NCI-H510A treated with DMSO at 0.1 percent for 48 hours (cell line): ENCODE measurements around the gene ITGB3BP.
"Not testable (repeated sequence)": the region's sequence is repeated elsewhere in the genome, so short reads cannot be mapped to it uniquely, and the experiment has no call there.

Experiments used
- DNase-seq: peaks from one replicate; lab custom pipeline; 2025; lab: John Stamatoyannopoulos, UW

ITGB3BP gene

GRCh38 chr1:63522891-63523728 lies at the start of gene ITGB3BP, which contains the start of gene EFCAB7:
Gene ITGB3BP, minus strand, starts transcription at chr1:63523225. Its CDS starts 92 bp downstream, at chr1:63523133.
Gene EFCAB7, plus strand, starts transcription at chr1:63523525. Its CDS starts 2,048 bp downstream, at chr1:63525573.
- DNase-seq: peak; percentile 96

GRCh38 chr1:63572686-63573085 lies 49.7 kb upstream of the ITGB3BP start:
- not testable (repeated sequence) for DNase-seq

GRCh38 chr1:63569640-63570316 lies 46.8 kb upstream of the ITGB3BP start:
- DNase-seq: no peak

GRCh38 chr1:63569068-63569467 lies 46.0 kb upstream of the ITGB3BP start:
- no peak for DNase-seq

- DNase-seq: no peak
These were observed 40.7 kb upstream of the ITGB3BP start for GRCh38 chr1:63563745-63564144.

GRCh38 chr1:63559357-63559756 lies 36.3 kb upstream of the ITGB3BP start:
- no peak for DNase-seq

GRCh38 chr1:63557365-63557987 lies 34.5 kb upstream of the ITGB3BP start:
- no peak for DNase-seq

- DNase-seq: no peak
These were observed 32.5 kb upstream of the ITGB3BP start for GRCh38 chr1:63555480-63555879.

GRCh38 chr1:63548877-63549276 lies 25.9 kb upstream of the ITGB3BP start:
- no peak for DNase-seq

- DNase-seq: no peak
These were observed 25.3 kb upstream of the ITGB3BP start for GRCh38 chr1:63548303-63548702.

GRCh38 chr1:63547621-63548294 lies 24.7 kb upstream of the ITGB3BP start:
- DNase-seq: no peak

- DNase-seq: no peak
These were observed 22.8 kb upstream of the ITGB3BP start for GRCh38 chr1:63545780-63546179.

- peak; percentile 4 for DNase-seq
These were observed 14.9 kb upstream of the ITGB3BP start for GRCh38 chr1:63537940-63538339.

- DNase-seq: no peak
These were observed 14.0 kb upstream of the ITGB3BP start for GRCh38 chr1:63537006-63537405.

GRCh38 chr1:63534406-63534805 lies 11.4 kb upstream of the ITGB3BP start:
- no peak for DNase-seq

GRCh38 chr1:63533931-63534330 lies 10.9 kb upstream of the ITGB3BP start:
- DNase-seq: no peak

GRCh38 chr1:63532727-63533126 lies 9.7 kb upstream of the ITGB3BP start:
- no peak for DNase-seq

GRCh38 chr1:63524201-63524600 lies 1.2 kb upstream of the ITGB3BP start:
- no peak for DNase-seq

GRCh38 chr1:63523738-63524137 lies 713 bp upstream of the ITGB3BP start:
- DNase-seq: peak; percentile 55

- no peak for DNase-seq
These were observed 6.4 kb downstream of the ITGB3BP start for GRCh38 chr1:63516629-63517028.

GRCh38 chr1:63512584-63512983 lies 10.4 kb downstream of the ITGB3BP start:
- DNase-seq: no peak

GRCh38 chr1:63509718-63510117 lies 13.3 kb downstream of the ITGB3BP start:
- no peak for DNase-seq
